HG02973 (cell line): ENCODE results near the gene SIX3.

Experiments used
- ATAC-seq: cut with Tn5 transposase; IDR thresholded peaks from one replicate; pipeline ENCODE4 v1.9.1; 2021; ENCODE audit warnings: moderate library complexity; ENCODE audit not compliant: unreplicated experiment

The SIX3 gene

GRCh38 chr2:44930274-44931197 is 11.0 kb upstream of the SIX3 start:
- no peak for ATAC-seq

- no peak for ATAC-seq
These were observed 10.2 kb upstream of the SIX3 start for GRCh38 chr2:44931198-44931780.

DNA sequence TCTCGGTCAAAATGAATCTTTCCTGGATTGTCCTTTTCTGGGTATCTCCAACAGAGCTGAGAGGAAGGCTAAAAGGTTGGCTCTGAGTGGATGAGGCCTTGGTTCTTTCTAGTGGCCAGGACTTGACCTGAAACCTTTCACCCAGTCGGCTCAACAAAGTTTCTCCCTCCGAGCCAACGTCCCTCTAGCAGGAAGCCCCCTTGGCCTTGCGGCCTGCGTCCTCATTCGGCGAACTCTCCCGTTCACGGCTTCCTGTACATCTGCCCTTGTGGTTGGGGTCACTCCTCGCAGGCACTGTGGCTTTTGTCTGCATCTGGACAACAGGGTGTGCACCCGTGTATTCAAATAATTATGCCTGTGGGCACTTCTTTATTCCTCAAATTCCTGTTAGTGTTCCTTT is 9.4 kb upstream of the SIX3 start:
- no peak for ATAC-seq

- ATAC-seq: no peak
These were observed 8.7 kb upstream of the SIX3 start for GRCh38 chr2:44932564-44933392.

GRCh38 chr2:44933434-44933951 is 8.0 kb upstream of the SIX3 start:
- no peak for ATAC-seq

- ATAC-seq: no peak
These were observed 7.2 kb upstream of the SIX3 start for GRCh38 chr2:44934038-44934982.

GRCh38 chr2:44934983-44935728 is 6.3 kb upstream of the SIX3 start:
- ATAC-seq: no peak

GRCh38 chr2:44935729-44936098 is 5.8 kb upstream of the SIX3 start:
- ATAC-seq: no peak

- ATAC-seq: no peak
These were observed 5.2 kb upstream of the SIX3 start for GRCh38 chr2:44936275-44936674.

- no peak for ATAC-seq
These were observed 4.5 kb upstream of the SIX3 start for GRCh38 chr2:44936715-44937687.

GRCh38 chr2:44937688-44938240 is 3.7 kb upstream of the SIX3 start:
- no peak for ATAC-seq

- ATAC-seq: no peak
These were observed 3.0 kb upstream of the SIX3 start for GRCh38 chr2:44938287-44939105.

DNA sequence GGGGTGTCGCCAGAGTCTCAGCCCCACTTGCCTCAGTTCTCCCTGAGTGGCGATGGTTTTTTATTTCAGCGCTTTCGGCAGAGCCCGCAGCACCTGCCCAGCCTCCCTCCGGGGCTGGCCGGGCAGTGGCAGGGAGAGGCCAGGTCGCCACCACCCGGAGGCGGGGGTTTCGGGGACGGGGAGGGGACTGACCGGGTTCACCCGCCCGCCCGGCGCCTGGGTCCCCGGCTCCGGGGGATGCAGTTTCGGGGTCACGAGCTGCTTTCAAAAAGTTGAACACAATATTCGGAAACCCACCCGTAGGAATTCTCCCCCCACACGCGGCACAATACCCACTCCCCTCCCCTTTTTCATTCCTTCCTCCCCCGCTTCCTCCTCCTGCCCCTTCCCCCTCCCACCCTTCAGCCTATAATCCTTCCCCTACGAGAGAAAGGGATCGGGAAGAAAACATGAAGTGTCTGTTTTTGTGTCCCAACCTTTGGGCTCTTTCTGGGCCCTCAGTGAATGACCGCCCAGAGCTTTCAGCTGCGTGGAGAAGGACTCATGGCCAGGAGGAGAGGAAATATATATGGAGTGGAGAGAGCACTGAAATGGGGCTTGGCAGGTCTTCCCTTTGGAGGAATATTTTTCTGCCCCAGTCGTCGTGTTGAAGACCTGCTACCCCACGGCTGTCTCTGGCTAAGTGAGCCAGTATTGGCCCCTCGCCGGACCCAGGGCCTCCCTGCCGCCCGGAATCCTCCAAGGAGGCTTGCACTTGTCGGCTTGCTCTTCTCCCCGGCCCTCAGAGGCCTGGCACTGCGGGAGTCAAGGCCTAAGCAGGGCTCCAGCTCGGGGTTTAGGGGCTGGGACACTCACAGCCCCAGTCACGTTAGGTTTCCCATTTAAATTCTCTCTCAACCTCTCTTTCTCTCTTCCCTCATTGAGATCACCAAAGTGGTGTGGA is 2.1 kb upstream of the SIX3 start:
- no peak for ATAC-seq

DNA sequence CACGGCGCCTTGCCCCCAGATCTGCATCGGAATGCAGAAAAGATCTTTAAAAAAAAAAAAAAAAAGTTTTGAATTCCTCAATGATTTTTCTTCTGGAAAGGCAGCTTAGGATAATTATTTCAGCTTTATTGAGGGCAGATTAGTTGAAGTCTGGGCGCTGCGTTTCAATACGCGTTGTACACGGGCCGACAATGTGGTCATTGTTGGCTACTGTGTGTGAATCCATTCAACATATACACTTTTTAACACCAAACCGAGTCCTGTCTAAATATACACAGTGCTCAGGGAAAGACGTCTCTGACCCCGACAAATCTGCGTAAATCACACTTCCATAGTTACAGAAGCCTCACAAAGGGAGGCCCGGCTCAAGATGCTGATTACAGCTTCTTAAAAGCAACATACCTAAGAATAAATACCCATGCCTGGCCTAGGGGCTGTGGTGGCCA is 1.4 kb upstream of the SIX3 start:
- no peak for ATAC-seq

DNA sequence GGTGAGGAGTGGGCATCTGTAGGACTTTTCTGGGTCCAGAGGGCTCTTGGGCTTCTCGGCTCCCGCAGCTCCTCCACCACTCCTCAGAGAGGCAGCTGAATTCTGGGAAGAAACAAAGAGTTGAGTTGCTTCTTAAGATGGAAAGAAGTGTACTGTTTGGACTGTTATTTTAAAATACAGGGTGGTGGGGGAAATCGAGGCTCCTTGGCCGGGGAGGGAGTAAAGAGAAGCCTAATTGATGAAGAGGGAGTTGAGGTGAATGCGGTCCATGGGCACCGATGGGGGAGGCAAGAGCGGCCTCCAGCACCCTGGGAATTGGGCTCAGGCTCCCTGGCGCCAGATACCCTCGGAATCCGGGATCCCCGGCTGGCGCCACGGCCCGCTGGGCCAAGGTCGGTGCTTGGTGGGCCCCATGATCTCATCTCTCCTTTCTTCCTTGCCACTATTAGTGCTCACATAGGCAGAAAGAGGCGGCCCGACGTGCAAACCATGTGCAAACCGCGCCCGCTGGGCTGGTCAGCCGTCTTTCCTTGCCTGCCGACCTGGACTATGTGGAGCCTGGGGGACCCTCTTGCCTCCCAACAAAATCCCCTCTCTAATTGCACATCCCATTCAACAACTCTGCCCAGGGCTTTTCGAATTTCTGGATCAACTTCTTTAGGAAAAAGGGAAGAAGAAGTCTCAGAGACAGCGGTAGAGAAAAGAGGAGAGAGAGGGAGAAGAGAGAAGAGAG is 604 bp upstream of the SIX3 start:
- ATAC-seq: no peak
